Measurements from ENCODE around the gene URB1. TPM values are rescaled to one million over a fixed set of nuclear protein-coding genes. Genes with fewer than 3 reads are reported as not detected.

Gene URB1
- total and polyA plus RNA-seq, 2 experiments from 2014 or later, result 7.7 to 44.1 TPM

GRCh38 chr21:32312326-32312725 lies 80.5 kb downstream of the URB1 start:
- Histone ChIP-seq H3K9me2 (ENCODE audit: insufficient read depth) (no peaks in the 10 kb centered on the region), H2AFZ (no peak overlapping the region), H3K36me3 (ENCODE audit: insufficient read depth) (peaks cover 22% of the 10 kb centered on the region), H3K79me2 (replicated peaks; ENCODE audit: insufficient read depth) (no peaks in the 10 kb centered on the region; the same call in 1 of the 2 replicates), H3K4me1 (ENCODE audit: insufficient read depth) (no peaks in the 10 kb centered on the region), H4K20me1 (replicated peaks; ENCODE audit: insufficient read depth) (peaks cover 3% of the 10 kb centered on the region), H3K4me3 (no peak overlapping the region), H3K27ac (ENCODE audit: low read depth) (no peak overlapping the region), H3K4me2 (no peak overlapping the region), H3F3A (replicated peaks; ENCODE audit: low read depth) (no peaks in the 10 kb centered on the region), H3K27me3 (ENCODE audit: insufficient read depth) (no peaks in the 10 kb centered on the region)
- H3K27me3 Mint-ChIP-seq (ENCODE audit: insufficient read depth, low read depth, poor library complexity), result peaks cover 3% of the 10 kb centered on the region
- H3K9me3 Mint-ChIP-seq, result no peaks in the 10 kb centered on the region
- no peak overlapping the region for H3K27ac Mint-ChIP-seq
- H3K4me3 Mint-ChIP-seq, result no peak overlapping the region
- TF ChIP-seq REST (IDR thresholded peaks at IDR 0.05; ENCODE audit: unreplicated experiment) (no peak), JUNB (IDR thresholded peaks at IDR 0.05; ENCODE audit: unreplicated experiment) (no peak), CREB1 (CRISPR knock-in tag; IDR thresholded peaks at IDR 0.05; ENCODE audit: low read depth) (no peak), EZH2phosphoT487 (IDR thresholded peaks at IDR 0.05; ENCODE audit: unreplicated experiment) (no peak), POLR2AphosphoS5 (IDR thresholded peaks at IDR 0.05; ENCODE audit: low read depth) (no peak), EZH2 (IDR thresholded peaks at IDR 0.05; ENCODE audit: low read depth, unreplicated experiment) (no peak), STAT1 (IDR thresholded peaks at IDR 0.05; ENCODE audit: unreplicated experiment) (no peak), CTCF (conservative IDR thresholded peaks at IDR 0.05; ENCODE audit: low read depth in 2 of 2) (no peak), NANOG (IDR thresholded peaks at IDR 0.05; ENCODE audit: borderline replicate concordance) (no peak), ZNF331 (CRISPR knock-in tag; IDR thresholded peaks at IDR 0.05; ENCODE audit: low read depth) (no peak), ZNF114 (CRISPR knock-in tag; IDR thresholded peaks at IDR 0.05) (no peak), ZNF462 (CRISPR knock-in tag; IDR thresholded peaks at IDR 0.05) (no peak), ETS1 (IDR thresholded peaks at IDR 0.05) (no peak)
- DNase-seq (ENCODE audit: low spot score) (no peak), ATAC-seq (no peak)
- peaks cover 4% of the 10 kb centered on the region; the same call in 1 of the 3 replicates for H3K4me1 Mint-ChIP-seq
- H3K36me3 Mint-ChIP-seq (ENCODE audit: low read depth), result peaks cover 39% of the 10 kb centered on the region
